HEK293 (cell line): ENCODE measurements around the gene MTX1.

Source experiments
- CTCF ChIA-PET: fragments of 350-600 bp; formaldehyde crosslinking; extraction: SDS; loops from one replicate; lab custom pipeline; 2021; ENCODE audit warnings: antibody characterized with exemption; lab: Yijun Ruan, JAX
- POLR2A ChIA-PET: fragments of 300-600 bp; formaldehyde crosslinking; extraction: SDS; loops from one replicate; lab custom pipeline; 2020; ENCODE audit warnings: antibody characterized with exemption, inconsistent platforms; lab: Yijun Ruan, JAX
- H3K27ac ChIP-seq: fragments of 200-500 bp; sonication (Bioruptor generic); 2 replicates; pipeline ENCODE4 v1.5.1; 2014; ENCODE audit warnings: low read depth, low read length, control low read depth, inconsistent platforms; ENCODE audit errors: extremely low read depth
- H3K36me3 ChIP-seq, 2 experiments: fragments of 200-500 bp in 1 of 2; sonication (Bioruptor generic) in 1 of 2; 1 replicate in 1 of 2; 2 replicates in 1 of 2; pipeline ENCODE4 v1.5.1; 2014 to 2017; ENCODE audit warnings: inconsistent platforms in 2 of 2, low read length in 2 of 2; ENCODE audit not compliant: control insufficient read depth in 2 of 2, insufficient read depth in 1 of 2
- H3K4me1 ChIP-seq: fragments of 200-500 bp; sonication (Bioruptor generic); 2 replicates; pipeline ENCODE4 v1.5.1; 2014; ENCODE audit warnings: mild to moderate bottlenecking, low read length, inconsistent platforms; ENCODE audit not compliant: control insufficient read depth, insufficient read depth
- H3K4me3 ChIP-seq: 2 replicates; pipeline ENCODE4 v1.5.1; 2011; ENCODE audit warnings: low read depth, mild to moderate bottlenecking, control low read depth, low read length, moderate library complexity
- H3K9me3 ChIP-seq: fragments of 200-500 bp; sonication (Bioruptor generic); 2 replicates; pipeline ENCODE4 v1.5.1; 2014; ENCODE audit warnings: low read depth, low read length, inconsistent platforms; ENCODE audit not compliant: control insufficient read depth, insufficient read depth
- EGR2 ChIP-seq: fragments of 450-650 bp; formaldehyde crosslinking; IDR thresholded peaks from 2 replicates; pipeline ENCODE4 v1.5.1; 2016; ENCODE audit warnings: low read depth, missing biosample characterization, missing genetic modification characterization
- GLIS1 ChIP-seq: fragments of 450-650 bp; formaldehyde crosslinking; IDR thresholded peaks from 2 replicates; pipeline ENCODE4 v1.5.1; 2016; ENCODE audit warnings: missing biosample characterization, missing genetic modification characterization
- ZFHX2 ChIP-seq: fragments of 450-650 bp; formaldehyde crosslinking; conservative IDR thresholded peaks from 2 replicates; pipeline ENCODE4 v1.5.1; 2016; ENCODE audit warnings: missing biosample characterization, missing genetic modification characterization
- ZNF366 ChIP-seq: fragments of 450-650 bp; formaldehyde crosslinking; conservative IDR thresholded peaks from 2 replicates; pipeline ENCODE4 v1.5.1; 2016; ENCODE audit warnings: missing biosample characterization, missing genetic modification characterization
- TF ChIP-seq, protein P1 (sequence below): fragments of 450-650 bp; IDR thresholded peaks from 2 replicates; pipeline ENCODE4 v1.5.1; 2018; ENCODE audit warnings: missing biosample characterization, mild to moderate bottlenecking, missing genetic modification characterization
- TF ChIP-seq, protein P2 (sequence below): fragments of 450-650 bp; formaldehyde crosslinking; IDR thresholded peaks from 2 replicates; pipeline ENCODE4 v1.5.1; 2016; ENCODE audit warnings: missing biosample characterization, missing genetic modification characterization
- TF ChIP-seq, protein P3 (sequence below): fragments of 450-650 bp; formaldehyde crosslinking; IDR thresholded peaks from 2 replicates; pipeline ENCODE4 v1.5.1; 2017; ENCODE audit warnings: missing biosample characterization, missing genetic modification characterization
- TF ChIP-seq, protein P4 (sequence below): fragments of 450-650 bp; formaldehyde crosslinking; IDR thresholded peaks from 2 replicates; pipeline ENCODE4 v1.5.1; 2016; ENCODE audit warnings: missing biosample characterization, missing genetic modification characterization
- TF ChIP-seq, protein P5 (sequence below): fragments of 450-650 bp; formaldehyde crosslinking; IDR thresholded peaks from 2 replicates; pipeline ENCODE4 v1.5.1; 2016; ENCODE audit warnings: missing biosample characterization, missing genetic modification characterization
- TF ChIP-seq, protein P6 (sequence below): fragments of 450-650 bp; formaldehyde crosslinking; IDR thresholded peaks from 2 replicates; pipeline ENCODE4 v1.5.1; 2017; ENCODE audit warnings: missing biosample characterization, missing genetic modification characterization

Gene MTX1

DNA sequence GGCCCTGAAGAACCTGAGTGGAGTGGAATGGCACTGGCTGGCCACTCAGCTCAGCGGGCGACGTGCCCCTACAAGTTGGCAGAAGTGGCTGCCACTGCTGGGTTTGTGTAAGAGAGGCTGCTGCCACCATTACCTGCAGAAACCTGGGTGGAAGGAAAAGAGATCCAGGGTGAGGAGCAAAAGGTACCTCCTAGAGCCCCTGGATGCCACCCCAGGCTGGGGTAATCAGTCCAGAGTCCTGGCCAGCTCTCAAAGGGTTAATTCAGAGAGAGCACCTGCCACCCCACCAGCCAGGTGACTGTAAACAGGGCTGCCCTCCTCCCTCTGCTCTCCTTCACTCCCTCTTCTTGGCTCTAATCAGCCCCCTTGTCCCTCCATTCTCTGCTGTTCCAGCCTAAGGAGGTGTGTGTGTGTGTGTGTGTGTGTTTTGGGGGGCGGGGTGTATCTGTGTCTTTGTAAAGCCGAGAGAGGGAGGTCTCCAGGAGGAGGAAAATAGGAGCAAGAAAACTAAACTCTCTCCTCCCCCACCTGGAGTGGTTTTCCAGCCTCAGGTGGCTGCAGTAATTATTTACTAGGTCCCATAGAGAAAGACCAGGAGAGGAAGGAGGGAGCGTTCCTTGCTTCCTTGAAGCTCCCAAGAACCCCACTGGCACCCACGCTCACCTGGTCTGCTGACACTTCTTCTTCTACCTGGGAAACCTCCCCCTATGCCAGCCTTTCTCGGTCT lies 22.3 kb upstream of the MTX1 start:
- H3K9me3 ChIP-seq = no peaks in the 10 kb centered on the region
- H3K4me3 ChIP-seq = no peak overlapping the region
- H3K36me3 ChIP-seq = no peaks in the 10 kb centered on the region
- POLR2A ChIA-PET = no interaction called here
- CTCF ChIA-PET = interaction anchor here (1.0 to 4.4 kb wide), 2 partner anchors 9 to 13 kb away, joined by 4 to 15 read pairs; partner anchors contain the start of gene KRTCAP2
- TF ChIP-seq, protein P1, sequence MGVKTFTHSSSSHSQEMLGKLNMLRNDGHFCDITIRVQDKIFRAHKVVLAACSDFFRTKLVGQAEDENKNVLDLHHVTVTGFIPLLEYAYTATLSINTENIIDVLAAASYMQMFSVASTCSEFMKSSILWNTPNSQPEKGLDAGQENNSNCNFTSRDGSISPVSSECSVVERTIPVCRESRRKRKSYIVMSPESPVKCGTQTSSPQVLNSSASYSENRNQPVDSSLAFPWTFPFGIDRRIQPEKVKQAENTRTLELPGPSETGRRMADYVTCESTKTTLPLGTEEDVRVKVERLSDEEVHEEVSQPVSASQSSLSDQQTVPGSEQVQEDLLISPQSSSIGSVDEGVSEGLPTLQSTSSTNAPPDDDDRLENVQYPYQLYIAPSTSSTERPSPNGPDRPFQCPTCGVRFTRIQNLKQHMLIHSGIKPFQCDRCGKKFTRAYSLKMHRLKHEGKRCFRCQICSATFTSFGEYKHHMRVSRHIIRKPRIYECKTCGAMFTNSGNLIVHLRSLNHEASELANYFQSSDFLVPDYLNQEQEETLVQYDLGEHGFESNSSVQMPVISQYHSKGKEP (tag by site-specific recombination) = no peak
- no peak for TF ChIP-seq GLIS1 (tag by site-specific recombination)
- TF ChIP-seq, protein P2, sequence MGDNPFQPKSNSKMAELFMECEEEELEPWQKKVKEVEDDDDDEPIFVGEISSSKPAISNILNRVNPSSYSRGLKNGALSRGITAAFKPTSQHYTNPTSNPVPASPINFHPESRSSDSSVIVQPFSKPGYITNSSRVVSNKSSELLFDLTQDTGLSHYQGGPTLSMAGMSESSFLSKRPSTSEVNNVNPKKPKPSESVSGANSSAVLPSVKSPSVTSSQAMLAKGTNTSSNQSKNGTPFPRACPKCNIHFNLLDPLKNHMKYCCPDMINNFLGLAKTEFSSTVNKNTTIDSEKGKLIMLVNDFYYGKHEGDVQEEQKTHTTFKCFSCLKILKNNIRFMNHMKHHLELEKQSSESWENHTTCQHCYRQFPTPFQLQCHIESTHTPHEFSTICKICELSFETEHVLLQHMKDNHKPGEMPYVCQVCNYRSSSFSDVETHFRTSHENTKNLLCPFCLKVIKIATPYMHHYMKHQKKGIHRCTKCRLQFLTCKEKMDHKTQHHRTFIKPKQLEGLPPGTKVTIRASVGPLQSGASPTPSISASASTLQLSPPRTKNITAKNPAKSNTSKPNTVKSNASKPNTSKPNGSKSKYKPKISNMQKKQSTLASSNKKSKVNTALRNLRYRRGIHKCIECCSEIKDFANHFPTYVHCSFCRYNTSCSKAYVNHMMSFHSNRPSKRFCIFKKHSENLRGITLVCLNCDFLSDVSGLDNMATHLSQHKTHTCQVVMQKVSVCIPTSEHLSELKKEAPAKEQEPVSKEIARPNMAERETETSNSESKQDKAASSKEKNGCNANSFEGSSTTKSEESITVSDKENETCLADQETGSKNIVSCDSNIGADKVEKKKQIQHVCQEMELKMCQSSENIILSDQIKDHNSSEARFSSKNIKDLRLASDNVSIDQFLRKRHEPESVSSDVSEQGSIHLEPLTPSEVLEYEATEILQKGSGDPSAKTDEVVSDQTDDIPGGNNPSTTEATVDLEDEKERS (tag by site-specific recombination) = no peak
- 0 out of 2 replicates have a peak, but pooled peaks have one; percentile 12 for TF ChIP-seq EGR2 (tag by site-specific recombination)
- TF ChIP-seq, protein P3, sequence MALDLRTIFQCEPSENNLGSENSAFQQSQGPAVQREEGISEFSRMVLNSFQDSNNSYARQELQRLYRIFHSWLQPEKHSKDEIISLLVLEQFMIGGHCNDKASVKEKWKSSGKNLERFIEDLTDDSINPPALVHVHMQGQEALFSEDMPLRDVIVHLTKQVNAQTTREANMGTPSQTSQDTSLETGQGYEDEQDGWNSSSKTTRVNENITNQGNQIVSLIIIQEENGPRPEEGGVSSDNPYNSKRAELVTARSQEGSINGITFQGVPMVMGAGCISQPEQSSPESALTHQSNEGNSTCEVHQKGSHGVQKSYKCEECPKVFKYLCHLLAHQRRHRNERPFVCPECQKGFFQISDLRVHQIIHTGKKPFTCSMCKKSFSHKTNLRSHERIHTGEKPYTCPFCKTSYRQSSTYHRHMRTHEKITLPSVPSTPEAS (tag by site-specific recombination) = 0 out of 2 replicates have a peak, but pooled peaks have one; percentile 11
- TF ChIP-seq ZFHX2 (tag by site-specific recombination) = 0 out of 2 replicates have a peak, but pooled peaks have one; percentile 13
- TF ChIP-seq, protein P4, sequence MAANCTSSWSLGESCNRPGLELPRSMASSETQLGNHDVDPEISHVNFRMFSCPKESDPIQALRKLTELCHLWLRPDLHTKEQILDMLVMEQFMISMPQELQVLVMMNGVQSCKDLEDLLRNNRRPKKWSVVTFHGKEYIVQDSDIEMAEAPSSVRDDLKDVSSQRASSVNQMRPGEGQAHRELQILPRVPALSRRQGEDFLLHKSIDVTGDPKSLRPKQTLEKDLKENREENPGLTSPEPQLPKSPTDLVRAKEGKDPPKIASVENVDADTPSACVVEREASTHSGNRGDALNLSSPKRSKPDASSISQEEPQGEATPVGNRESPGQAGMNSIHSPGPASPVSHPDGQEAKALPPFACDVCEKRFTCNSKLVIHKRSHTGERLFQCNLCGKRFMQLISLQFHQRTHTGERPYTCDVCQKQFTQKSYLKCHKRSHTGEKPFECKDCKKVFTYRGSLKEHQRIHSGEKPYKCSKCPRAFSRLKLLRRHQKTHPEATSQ (tag by site-specific recombination) = no peak
- TF ChIP-seq, protein P5, sequence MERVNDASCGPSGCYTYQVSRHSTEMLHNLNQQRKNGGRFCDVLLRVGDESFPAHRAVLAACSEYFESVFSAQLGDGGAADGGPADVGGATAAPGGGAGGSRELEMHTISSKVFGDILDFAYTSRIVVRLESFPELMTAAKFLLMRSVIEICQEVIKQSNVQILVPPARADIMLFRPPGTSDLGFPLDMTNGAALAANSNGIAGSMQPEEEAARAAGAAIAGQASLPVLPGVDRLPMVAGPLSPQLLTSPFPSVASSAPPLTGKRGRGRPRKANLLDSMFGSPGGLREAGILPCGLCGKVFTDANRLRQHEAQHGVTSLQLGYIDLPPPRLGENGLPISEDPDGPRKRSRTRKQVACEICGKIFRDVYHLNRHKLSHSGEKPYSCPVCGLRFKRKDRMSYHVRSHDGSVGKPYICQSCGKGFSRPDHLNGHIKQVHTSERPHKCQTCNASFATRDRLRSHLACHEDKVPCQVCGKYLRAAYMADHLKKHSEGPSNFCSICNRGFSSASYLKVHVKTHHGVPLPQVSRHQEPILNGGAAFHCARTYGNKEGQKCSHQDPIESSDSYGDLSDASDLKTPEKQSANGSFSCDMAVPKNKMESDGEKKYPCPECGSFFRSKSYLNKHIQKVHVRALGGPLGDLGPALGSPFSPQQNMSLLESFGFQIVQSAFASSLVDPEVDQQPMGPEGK (tag by site-specific recombination) = 0 out of 2 replicates have a peak, but pooled peaks have one; percentile 23
- TF ChIP-seq, protein P6, sequence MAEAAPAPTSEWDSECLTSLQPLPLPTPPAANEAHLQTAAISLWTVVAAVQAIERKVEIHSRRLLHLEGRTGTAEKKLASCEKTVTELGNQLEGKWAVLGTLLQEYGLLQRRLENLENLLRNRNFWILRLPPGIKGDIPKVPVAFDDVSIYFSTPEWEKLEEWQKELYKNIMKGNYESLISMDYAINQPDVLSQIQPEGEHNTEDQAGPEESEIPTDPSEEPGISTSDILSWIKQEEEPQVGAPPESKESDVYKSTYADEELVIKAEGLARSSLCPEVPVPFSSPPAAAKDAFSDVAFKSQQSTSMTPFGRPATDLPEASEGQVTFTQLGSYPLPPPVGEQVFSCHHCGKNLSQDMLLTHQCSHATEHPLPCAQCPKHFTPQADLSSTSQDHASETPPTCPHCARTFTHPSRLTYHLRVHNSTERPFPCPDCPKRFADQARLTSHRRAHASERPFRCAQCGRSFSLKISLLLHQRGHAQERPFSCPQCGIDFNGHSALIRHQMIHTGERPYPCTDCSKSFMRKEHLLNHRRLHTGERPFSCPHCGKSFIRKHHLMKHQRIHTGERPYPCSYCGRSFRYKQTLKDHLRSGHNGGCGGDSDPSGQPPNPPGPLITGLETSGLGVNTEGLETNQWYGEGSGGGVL (tag by site-specific recombination) = peak; percentile 83
- peak; percentile 64 for TF ChIP-seq ZNF366 (tag by site-specific recombination)
- TF ChIP-seq, all 188 proteins: peak for 6
- Histone ChIP-seq H3K27ac (no peak overlapping the region; the same call in 1 of the 2 replicates), H3K4me1 (no peaks in the 10 kb centered on the region)
